Body of pancreas (tissue), 4 donors: ENCODE measurements around the gene KIF17.

ENCODE experiments used
- CTCF ChIP-seq, 7 experiments: fragments of 450-650 bp in 4 of 7; fragments of 200-600 bp in 3 of 7; sonication (generic) in 3 of 7; IDR thresholded peaks; one replicate each; pipeline ENCODE4 v1.5.1; 2016 to 2019; ENCODE audit warnings: antibody characterized with exemption in 7 of 7
- POLR2A ChIP-seq, 3 donors: fragments of 450-650 bp; IDR thresholded peaks; one replicate each; pipeline ENCODE4 v1.6.1; 2016; ENCODE audit warnings: antibody characterized with exemption in 3 of 3, mild to moderate bottlenecking in 2 of 3

GRCh38 chr1:20633190-20634064 is 84.4 kb downstream of the KIF17 start, which contains the start of gene PINK1:
- TF ChIP-seq POLR2A (IDR thresholded peaks at IDR 0.05): peak; percentile 38 to 60 (median 56)
- TF ChIP-seq CTCF (IDR thresholded peaks at IDR 0.05): peak; percentile 93 to 100 (median 97)
